ENCODE data around the gene NEK2. TPM values are rescaled to one million over a fixed set of nuclear protein-coding genes. Genes with fewer than 3 reads are reported as not detected.

Gene NEK2
- total and polyA plus RNA-seq, 2 of the 13 experiments (the other 11 are each of a cell fraction or from before 2014, with no cell fraction given) = 10.9 to 40.8 TPM

- peak; percentile 55; the same call in 1 of the 2 replicates for TF ChIP-seq FOXP4 (CRISPR knock-in tag; IDR thresholded peaks at IDR 0.05)
- TF ChIP-seq SRY (CRISPR knock-in tag; IDR thresholded peaks at IDR 0.05) = no peak
- 0 out of 2 replicates have a peak, but pooled peaks have one; percentile 49 for TF ChIP-seq ZNF724P (CRISPR knock-in tag; IDR thresholded peaks at IDR 0.05; ENCODE audit: borderline replicate concordance)
- TF ChIP-seq RBAK (CRISPR knock-in tag; IDR thresholded peaks at IDR 0.05) = no peak
- TF ChIP-seq, protein P1, sequence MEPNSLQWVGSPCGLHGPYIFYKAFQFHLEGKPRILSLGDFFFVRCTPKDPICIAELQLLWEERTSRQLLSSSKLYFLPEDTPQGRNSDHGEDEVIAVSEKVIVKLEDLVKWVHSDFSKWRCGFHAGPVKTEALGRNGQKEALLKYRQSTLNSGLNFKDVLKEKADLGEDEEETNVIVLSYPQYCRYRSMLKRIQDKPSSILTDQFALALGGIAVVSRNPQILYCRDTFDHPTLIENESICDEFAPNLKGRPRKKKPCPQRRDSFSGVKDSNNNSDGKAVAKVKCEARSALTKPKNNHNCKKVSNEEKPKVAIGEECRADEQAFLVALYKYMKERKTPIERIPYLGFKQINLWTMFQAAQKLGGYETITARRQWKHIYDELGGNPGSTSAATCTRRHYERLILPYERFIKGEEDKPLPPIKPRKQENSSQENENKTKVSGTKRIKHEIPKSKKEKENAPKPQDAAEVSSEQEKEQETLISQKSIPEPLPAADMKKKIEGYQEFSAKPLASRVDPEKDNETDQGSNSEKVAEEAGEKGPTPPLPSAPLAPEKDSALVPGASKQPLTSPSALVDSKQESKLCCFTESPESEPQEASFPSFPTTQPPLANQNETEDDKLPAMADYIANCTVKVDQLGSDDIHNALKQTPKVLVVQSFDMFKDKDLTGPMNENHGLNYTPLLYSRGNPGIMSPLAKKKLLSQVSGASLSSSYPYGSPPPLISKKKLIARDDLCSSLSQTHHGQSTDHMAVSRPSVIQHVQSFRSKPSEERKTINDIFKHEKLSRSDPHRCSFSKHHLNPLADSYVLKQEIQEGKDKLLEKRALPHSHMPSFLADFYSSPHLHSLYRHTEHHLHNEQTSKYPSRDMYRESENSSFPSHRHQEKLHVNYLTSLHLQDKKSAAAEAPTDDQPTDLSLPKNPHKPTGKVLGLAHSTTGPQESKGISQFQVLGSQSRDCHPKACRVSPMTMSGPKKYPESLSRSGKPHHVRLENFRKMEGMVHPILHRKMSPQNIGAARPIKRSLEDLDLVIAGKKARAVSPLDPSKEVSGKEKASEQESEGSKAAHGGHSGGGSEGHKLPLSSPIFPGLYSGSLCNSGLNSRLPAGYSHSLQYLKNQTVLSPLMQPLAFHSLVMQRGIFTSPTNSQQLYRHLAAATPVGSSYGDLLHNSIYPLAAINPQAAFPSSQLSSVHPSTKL (CRISPR knock-in tag; IDR thresholded peaks at IDR 0.05) = 0 out of 2 replicates have a peak, but pooled peaks have one; percentile 18
- TF ChIP-seq ZNF34 (CRISPR knock-in tag; IDR thresholded peaks at IDR 0.05; ENCODE audit: borderline replicate concordance) = no peak
- TF ChIP-seq MTERF4 (CRISPR knock-in tag; IDR thresholded peaks at IDR 0.05) = no peak
- TF ChIP-seq TEAD3 (CRISPR knock-in tag; optimal IDR thresholded peaks at IDR 0.05; ENCODE audit: borderline replicate concordance) = peak; percentile 91
- TF ChIP-seq CEBPB (IDR thresholded peaks at IDR 0.05; ENCODE audit: borderline replicate concordance, low read depth, low read length) = peak; percentile 83
These were observed 22.1 kb downstream of the NEK2 start (continued) for GRCh38 chr1:211653293-211653692.

All from HepG2 (cell line).